Smooth muscle cell (in vitro differentiated cells): ENCODE data around the gene NRF1. TPM values are rescaled to one million over a fixed set of nuclear protein-coding genes. Genes with fewer than 3 reads are reported as not detected.
A peak's percentile ranks its signal among the peaks of the same experiment; 100 is the strongest.

ENCODE experiments used
- DNase-seq: peaks from one replicate; lab custom pipeline; 2025; ENCODE audit not compliant: unreplicated experiment; lab: John Stamatoyannopoulos, UW
- H2AFZ ChIP-seq: fragments of 200-600 bp; sonication (generic); 2 replicates; pipeline ENCODE4 v1.6.0; 2016; ENCODE audit warnings: antibody characterized with exemption, low read depth, mild to moderate bottlenecking
- H3F3A ChIP-seq: fragments of 200-600 bp; sonication (generic); 2 replicates; pipeline ENCODE4 v1.6.0; 2017; ENCODE audit warnings: antibody characterized with exemption, low read depth
- H3K27ac ChIP-seq: fragments of 200-600 bp; sonication (generic); 2 replicates; pipeline ENCODE4 v1.5.1; 2016; ENCODE audit warnings: low read depth, mild to moderate bottlenecking
- H3K27me3 ChIP-seq: fragments of 200-600 bp; sonication (generic); 2 replicates; pipeline ENCODE4 v1.6.1; 2016; ENCODE audit warnings: low read depth, mild to moderate bottlenecking
- H3K36me3 ChIP-seq: fragments of 200-600 bp; sonication (generic); 2 replicates; pipeline ENCODE4 v1.5.1; 2016; ENCODE audit warnings: low read depth
- H3K4me1 ChIP-seq: fragments of 200-600 bp; sonication (generic); 2 replicates; pipeline ENCODE4 v1.5.1; 2016; ENCODE audit warnings: low read depth
- H3K4me2 ChIP-seq: fragments of 200-600 bp; sonication (generic); 2 replicates; pipeline ENCODE4 v1.6.0; 2016; ENCODE audit warnings: mild to moderate bottlenecking
- H3K4me3 ChIP-seq: fragments of 200-600 bp; sonication (generic); 2 replicates; pipeline ENCODE4 v1.5.1; 2016; ENCODE audit warnings: mild to moderate bottlenecking
- H3K79me2 ChIP-seq: fragments of 200-600 bp; sonication (generic); 2 replicates; pipeline ENCODE4 v1.6.0; 2016; ENCODE audit warnings: low read depth, mild to moderate bottlenecking
- H3K9ac ChIP-seq: fragments of 200-600 bp; sonication (generic); 2 replicates; pipeline ENCODE4 v1.6.0; 2016; ENCODE audit warnings: low read depth
- H3K9me3 ChIP-seq: fragments of 200-600 bp; sonication (generic); replicated peaks from 2 replicates; pipeline ENCODE4 v1.5.1; 2016; ENCODE audit warnings: low read depth
- H4K20me1 ChIP-seq: fragments of 200-600 bp; sonication (generic); 2 replicates; pipeline ENCODE4 v1.6.0; 2016; ENCODE audit warnings: low read depth
- CTCF ChIP-seq: fragments of 200-600 bp; sonication (generic); IDR thresholded peaks from 2 replicates; pipeline ENCODE4 v1.5.1; 2017; ENCODE audit warnings: borderline replicate concordance, mild to moderate bottlenecking, antibody characterized with exemption; ENCODE audit not compliant: insufficient read depth, poor library complexity, severe bottlenecking
- WGBS: methylation state at CpG from one replicate; pipeline ENCODE4 v1.1.7; 2016; ENCODE audit warnings: low lambda C conversion rate; 5-methylcytosine and 5-hydroxymethylcytosine counted together
- polyA plus RNA-seq: library from polyadenylated mRNA; unstranded; fragments of >200 nt; fragmentation: Nextera tagmentation; extraction: Ambion mirVana; gene quantifications from 2 replicates; pipeline ENCODE4 v1.2.1, GENCODE V29; 2016
- total RNA-seq: library from RNA; depleted of rRNA; stranded (reverse); fragments of >200 nt; gene quantifications from 2 replicates; pipeline ENCODE4 v1.2.3, GENCODE V29; 2014

Gene NRF1
- total and polyA plus RNA-seq, 2 experiments from 2014 or later: 8.9 to 13.4 TPM

- H3K4me3 ChIP-seq: peak overlapping the region; percentile 58
- 3% methylated on average over 46 of the region's 55 CpGs for WGBS
Observed at GRCh38 chr7:129780974-129781927, 169.7 kb downstream of the NRF1 start.

GRCh38 chr7:129781928-129782817 is 170.7 kb downstream of the NRF1 start:
- no peaks in the 10 kb centered on the region for H3K36me3 ChIP-seq
- peak overlapping the region; percentile 50 for H3K4me2 ChIP-seq
- no peak for DNase-seq
- no peak overlapping the region for H3K9ac ChIP-seq
- H3K27me3 ChIP-seq: peaks cover 100% of the 10 kb centered on the region
- no peaks in the 10 kb centered on the region for H3K79me2 ChIP-seq
- TF ChIP-seq CTCF: no peak
- H3F3A ChIP-seq: no peaks in the 10 kb centered on the region
- no peaks in the 10 kb centered on the region for H3K9me3 ChIP-seq
- H3K4me3 ChIP-seq: no peak overlapping the region
- 2% methylated on average over 60 of the region's 73 CpGs for WGBS
- no peak overlapping the region for H2AFZ ChIP-seq
- H3K27ac ChIP-seq: no peak overlapping the region
- peaks cover 43% of the 10 kb centered on the region for H3K4me1 ChIP-seq
- H4K20me1 ChIP-seq: peaks cover 16% of the 10 kb centered on the region

More at GRCh38 chr7:129780974-129781927, 169.7 kb downstream of the NRF1 start:
- no peak overlapping the region for H3K9ac ChIP-seq
- H3F3A ChIP-seq: no peaks in the 10 kb centered on the region
- H3K4me2 ChIP-seq: peak overlapping the region; percentile 83
- no peak overlapping the region for H2AFZ ChIP-seq
- no peak for TF ChIP-seq CTCF
- peaks cover 43% of the 10 kb centered on the region for H3K4me1 ChIP-seq
- peaks cover 100% of the 10 kb centered on the region for H3K27me3 ChIP-seq
- DNase-seq: no peak
- H3K36me3 ChIP-seq: no peaks in the 10 kb centered on the region
- H3K9me3 ChIP-seq: no peaks in the 10 kb centered on the region
- H4K20me1 ChIP-seq: peaks cover 18% of the 10 kb centered on the region
- H3K79me2 ChIP-seq: no peaks in the 10 kb centered on the region
- no peak overlapping the region for H3K27ac ChIP-seq

GRCh38 chr7:129782818-129783583 is 171.5 kb downstream of the NRF1 start:
- Histone ChIP-seq H3K4me2 (peak overlapping the region; percentile 17), H3K79me2 (no peaks in the 10 kb centered on the region), H4K20me1 (peaks cover 10% of the 10 kb centered on the region), H3K4me1 (peaks cover 43% of the 10 kb centered on the region), H3F3A (no peaks in the 10 kb centered on the region), H3K4me3 (no peak overlapping the region), H3K36me3 (no peaks in the 10 kb centered on the region), H3K9me3 (no peaks in the 10 kb centered on the region), H3K27me3 (peaks cover 100% of the 10 kb centered on the region), H3K27ac (no peak overlapping the region), H2AFZ (no peak overlapping the region), H3K9ac (no peak overlapping the region)
- TF ChIP-seq CTCF: no peak
- 11% methylated on average over 42 of the region's 42 CpGs for WGBS
- DNase-seq: no peak
